NT2/D1 (cell line): Measurements from ENCODE around the gene ZDHHC1.

ENCODE experiments used
- DNase-seq: peaks from one replicate; pipeline ENCODE4 v3.0.0-alpha.2; 2011; ENCODE audit warnings: low read depth, low spot score
- H3K27me3 ChIP-seq: 2 replicates; pipeline ENCODE4 v1.6.0; 2011; ENCODE audit warnings: mild to moderate bottlenecking; ENCODE audit not compliant: insufficient read length, insufficient read depth
- H3K36me3 ChIP-seq: 2 replicates; pipeline ENCODE4 v1.6.1; 2011; ENCODE audit warnings: mild to moderate bottlenecking, low read length, mixed read lengths; ENCODE audit not compliant: insufficient read depth, insufficient read length
- H3K4me1 ChIP-seq: 2 replicates; pipeline ENCODE4 v1.5.1; 2011; ENCODE audit not compliant: insufficient read depth, insufficient read length
- H3K4me3 ChIP-seq: 2 replicates; pipeline ENCODE4 v1.5.1; 2011; ENCODE audit warnings: low read depth; ENCODE audit not compliant: insufficient read length
- H3K9ac ChIP-seq: 2 replicates; pipeline ENCODE4 v1.6.0; 2011; ENCODE audit warnings: low read depth; ENCODE audit not compliant: insufficient read length
- H3K9me3 ChIP-seq: 2 replicates; pipeline ENCODE4 v1.5.1; 2011; ENCODE audit warnings: mild to moderate bottlenecking, low read length; ENCODE audit not compliant: insufficient read depth
- SUZ12 ChIP-seq: IDR thresholded peaks from 2 replicates; pipeline ENCODE4 v1.6.1; 2011; ENCODE audit not compliant: insufficient read length, insufficient read depth; ENCODE audit errors: extremely low read depth
- YY1 ChIP-seq: IDR thresholded peaks from 2 replicates; pipeline ENCODE4 v1.6.1; 2011; ENCODE audit not compliant: insufficient read length, insufficient read depth
- ZNF274 ChIP-seq: IDR thresholded peaks from 2 replicates; pipeline ENCODE4 v1.6.1; 2011; ENCODE audit warnings: mild to moderate bottlenecking, low read depth, low read length

The ZDHHC1 gene, protein sequence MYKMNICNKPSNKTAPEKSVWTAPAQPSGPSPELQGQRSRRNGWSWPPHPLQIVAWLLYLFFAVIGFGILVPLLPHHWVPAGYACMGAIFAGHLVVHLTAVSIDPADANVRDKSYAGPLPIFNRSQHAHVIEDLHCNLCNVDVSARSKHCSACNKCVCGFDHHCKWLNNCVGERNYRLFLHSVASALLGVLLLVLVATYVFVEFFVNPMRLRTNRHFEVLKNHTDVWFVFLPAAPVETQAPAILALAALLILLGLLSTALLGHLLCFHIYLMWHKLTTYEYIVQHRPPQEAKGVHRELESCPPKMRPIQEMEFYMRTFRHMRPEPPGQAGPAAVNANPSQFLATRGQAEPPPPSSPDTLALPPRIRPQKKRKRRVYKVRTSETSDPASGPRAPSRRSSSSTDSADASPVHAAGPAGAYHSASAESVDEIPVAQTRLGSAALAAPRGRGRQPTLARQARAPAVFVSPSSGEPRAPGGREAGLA

GRCh38 chr16:67415872-67416793, at the start of gene ZDHHC1:
Gene ZDHHC1 (minus strand): TSS chr16:67416477. CDS start chr16:67407775, 8,702 bp downstream.
- Histone ChIP-seq H3K9ac (peak within 1 kb of the TSS; percentile 85), H3K27me3 (peaks cover 6% of the 10 kb centered on the region), H3K36me3 (no peaks in the 10 kb centered on the region), H3K9me3 (no peaks in the 10 kb centered on the region), H3K4me1 (peaks cover 7% of the 10 kb centered on the region), H3K4me3 (peak within 1 kb of the TSS; percentile 57)
- no peak for TF ChIP-seq SUZ12
- no peak for DNase-seq

DNA sequence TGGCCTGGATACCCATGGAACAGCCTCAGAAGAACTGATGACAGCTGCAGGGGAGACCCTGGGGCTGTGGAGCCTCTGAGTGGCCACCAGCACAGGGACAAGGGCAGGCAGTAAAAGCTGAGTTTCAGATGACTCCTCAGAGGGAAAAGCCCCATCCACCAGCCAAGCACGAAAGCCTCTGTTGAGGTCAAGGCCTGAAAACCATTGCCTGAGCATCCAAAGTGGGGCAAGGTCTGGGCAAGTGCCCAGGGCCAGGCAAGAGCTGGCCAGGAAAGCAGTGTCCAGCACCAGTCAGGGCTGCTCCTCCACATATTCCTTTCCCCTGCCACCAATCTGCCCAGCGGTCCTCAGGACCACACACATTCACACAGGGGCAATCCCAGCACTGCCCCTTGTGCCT, 48.3 kb upstream of the ZDHHC1 start:
- Histone ChIP-seq H3K36me3 (peaks cover 44% of the 10 kb centered on the region), H3K4me3 (no peak overlapping the region), H3K9me3 (no peaks in the 10 kb centered on the region), H3K27me3 (no peaks in the 10 kb centered on the region), H3K9ac (no peak overlapping the region), H3K4me1 (peaks cover 10% of the 10 kb centered on the region)
- no peak for DNase-seq
- TF ChIP-seq ZNF274 (no peak), YY1 (no peak), SUZ12 (no peak)

DNA sequence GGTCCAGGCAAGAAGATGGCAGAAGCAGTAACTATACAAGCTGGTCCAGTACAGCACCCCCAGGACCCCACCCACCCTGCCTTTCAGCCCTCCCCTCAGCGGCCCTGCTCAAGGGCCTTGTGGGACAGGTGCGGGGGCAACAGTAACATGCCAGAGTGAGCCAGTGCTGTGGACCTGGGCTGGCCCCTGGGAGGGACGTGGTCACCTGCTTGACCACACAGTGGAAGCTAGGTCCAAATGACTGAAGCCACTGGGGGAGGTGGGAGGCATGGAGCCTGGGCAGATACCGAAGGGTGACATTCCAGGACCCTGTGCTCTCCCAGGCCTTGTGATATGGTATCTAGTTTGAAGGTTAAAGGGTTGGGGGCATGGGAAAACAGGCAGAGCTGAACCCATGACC, 47.4 kb upstream of the ZDHHC1 start:
- peaks cover 47% of the 10 kb centered on the region for H3K36me3 ChIP-seq
- TF ChIP-seq SUZ12 (no peak), YY1 (no peak), ZNF274 (no peak)
- H3K27me3 ChIP-seq = no peaks in the 10 kb centered on the region
- H3K9ac ChIP-seq = no peak overlapping the region
- DNase-seq = no peak
- no peaks in the 10 kb centered on the region for H3K9me3 ChIP-seq
- H3K4me3 ChIP-seq = no peak overlapping the region
- H3K4me1 ChIP-seq = peaks cover 19% of the 10 kb centered on the region

DNA sequence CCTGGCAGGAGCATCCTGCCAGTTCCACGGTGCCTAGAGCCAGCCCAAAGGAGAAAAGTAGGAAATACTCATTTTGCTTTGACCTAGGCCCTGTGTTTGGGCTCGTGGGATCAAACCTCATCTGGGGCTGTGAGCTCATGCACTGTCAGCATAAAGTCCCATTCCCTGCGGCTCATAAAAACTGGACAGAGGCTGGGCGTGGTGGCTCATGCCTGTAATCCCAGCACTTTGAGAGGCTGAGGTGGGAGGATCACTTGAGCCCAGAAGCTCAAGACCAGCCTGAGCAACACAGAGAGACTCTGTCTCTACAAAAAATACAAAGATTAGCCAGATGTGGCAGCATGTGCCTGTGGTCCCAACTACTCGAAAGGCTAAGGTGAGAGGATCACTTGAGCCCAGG, 46.8 kb upstream of the ZDHHC1 start:
- TF ChIP-seq SUZ12 = no peak
- H3K4me3 ChIP-seq = no peak overlapping the region
- DNase-seq = no peak
- no peaks in the 10 kb centered on the region for H3K27me3 ChIP-seq
- H3K36me3 ChIP-seq = peaks cover 53% of the 10 kb centered on the region
- peaks cover 25% of the 10 kb centered on the region for H3K4me1 ChIP-seq
- H3K9ac ChIP-seq = no peak overlapping the region
- H3K9me3 ChIP-seq = no peaks in the 10 kb centered on the region

DNA sequence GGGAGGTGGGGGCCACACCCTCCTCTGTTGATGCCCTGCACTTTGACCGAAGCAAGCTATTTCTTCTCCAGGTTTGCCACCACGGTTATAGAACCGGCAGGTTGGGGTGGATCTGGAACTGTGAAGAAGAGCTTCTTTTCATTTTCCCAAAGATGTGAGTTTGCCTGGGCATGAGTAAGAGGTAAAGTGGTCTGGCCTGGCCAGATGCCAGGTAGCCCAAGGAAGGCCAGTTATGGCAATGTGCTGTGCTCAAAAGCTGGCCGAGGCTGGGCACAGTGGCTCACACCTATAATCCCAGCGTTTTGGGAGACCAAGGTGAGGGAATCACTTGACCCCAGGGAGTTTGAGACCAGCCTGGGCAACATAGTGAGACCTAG, 46.0 kb upstream of the ZDHHC1 start:
- H3K9ac ChIP-seq = no peak overlapping the region
- H3K9me3 ChIP-seq = no peaks in the 10 kb centered on the region
- no peak overlapping the region for H3K4me3 ChIP-seq
- peaks cover 57% of the 10 kb centered on the region for H3K36me3 ChIP-seq
- no peak for TF ChIP-seq YY1
- no peak for TF ChIP-seq ZNF274
- TF ChIP-seq SUZ12 = no peak
- H3K4me1 ChIP-seq = peaks cover 27% of the 10 kb centered on the region
- no peaks in the 10 kb centered on the region for H3K27me3 ChIP-seq
- DNase-seq = no peak

- Histone ChIP-seq H3K9ac (no peak overlapping the region), H3K27me3 (no peaks in the 10 kb centered on the region), H3K9me3 (no peaks in the 10 kb centered on the region), H3K4me1 (peaks cover 27% of the 10 kb centered on the region), H3K4me3 (no peak overlapping the region), H3K36me3 (peaks cover 58% of the 10 kb centered on the region)
- no peak for TF ChIP-seq YY1
- TF ChIP-seq SUZ12 = no peak
- TF ChIP-seq ZNF274 = no peak
- no peak for DNase-seq
These were observed 45.5 kb upstream of the ZDHHC1 start for GRCh38 chr16:67461600-67462278.
